HUES6 (cell line): ENCODE data around the gene HCFC1.
A peak's percentile ranks its signal among the peaks of the same experiment; 100 is the strongest.

Experiments used
- H3K27ac ChIP-seq: 2 replicates; pipeline ENCODE4 v1.7.0; 2013; ENCODE audit warnings: low read depth, mild to moderate bottlenecking, low read length, inconsistent platforms
- H3K27me3 ChIP-seq: 2 replicates; pipeline ENCODE4 v1.6.1; 2013; ENCODE audit warnings: low read length; ENCODE audit not compliant: control insufficient read depth, insufficient read depth
- H3K36me3 ChIP-seq: 2 replicates; pipeline ENCODE4 v1.6.1; 2013; ENCODE audit warnings: low read length; ENCODE audit not compliant: control insufficient read depth, insufficient read depth
- H3K4me1 ChIP-seq: 2 replicates; pipeline ENCODE4 v1.6.1; 2013; ENCODE audit warnings: low read length; ENCODE audit not compliant: control insufficient read depth, insufficient read depth
- H3K4me3 ChIP-seq: 2 replicates; pipeline ENCODE4 v1.5.1; 2013; ENCODE audit warnings: low read depth, low read length
- H3K9ac ChIP-seq: one replicate; pipeline ENCODE4 v1.6.1; 2013; ENCODE audit warnings: mild to moderate bottlenecking, low read length
- H3K9me3 ChIP-seq: 2 replicates; pipeline ENCODE4 v1.6.1; 2013; ENCODE audit warnings: low read depth, low read length; ENCODE audit not compliant: control insufficient read depth, insufficient read depth

HCFC1 gene

DNA sequence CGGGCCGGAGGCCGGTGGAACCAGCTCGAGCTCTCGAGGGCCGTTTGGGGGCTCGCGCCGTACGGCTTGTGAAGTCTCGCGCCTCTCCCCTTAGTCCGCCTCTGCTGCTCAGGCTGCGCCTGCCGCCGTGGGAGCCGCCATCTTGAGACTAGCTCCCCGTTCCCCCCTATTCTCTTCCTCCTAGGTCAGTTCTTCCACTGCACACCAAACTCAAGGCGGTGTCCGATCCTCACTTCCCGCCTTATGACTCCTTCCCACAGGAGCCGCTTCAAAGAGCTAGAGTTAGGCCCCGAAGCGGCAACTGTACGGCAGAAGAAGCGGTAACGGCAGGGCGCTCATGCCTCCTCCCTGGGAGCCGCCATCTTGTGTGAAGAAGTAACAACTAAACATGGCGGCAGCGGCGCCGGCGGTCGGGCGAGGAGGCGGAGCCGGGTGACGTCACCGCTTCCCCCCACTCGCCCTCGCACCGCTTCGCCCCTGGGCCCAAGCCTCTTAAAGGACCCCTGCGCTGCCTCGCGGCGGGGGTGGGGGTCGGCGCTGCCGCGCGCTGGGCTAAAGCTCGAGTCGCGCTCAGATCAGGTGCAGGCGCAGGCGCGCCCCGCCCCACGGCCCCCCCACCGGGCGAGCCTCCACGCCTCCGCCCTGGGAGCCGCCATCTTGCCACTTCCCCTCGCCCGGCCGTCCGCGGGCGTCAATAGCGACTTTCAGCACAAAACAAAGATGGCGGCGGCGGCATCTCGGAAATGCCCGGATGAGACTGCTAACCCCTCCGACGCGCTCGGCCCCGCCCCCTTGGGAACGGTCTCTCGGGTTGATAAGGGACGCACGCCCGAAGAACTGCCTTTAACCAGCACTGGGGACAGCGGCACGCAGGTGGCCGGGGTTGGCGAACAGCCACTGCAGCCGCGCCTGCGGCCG, at the start of gene HCFC1:
Gene HCFC1, minus strand, starts transcription at position 369 of the 918 bp plus-strand sequence. CDS start 978 bp downstream, outside the sequence.
- no peaks in the 10 kb centered on the region for H3K27me3 ChIP-seq
- peak within 1 kb of the TSS; percentile 81 for H3K4me3 ChIP-seq
- peak within 1 kb of the TSS; percentile 98 for H3K9ac ChIP-seq
- peaks cover 44% of the 10 kb centered on the region for H3K4me1 ChIP-seq
- no peaks in the 10 kb centered on the region for H3K9me3 ChIP-seq
- H3K27ac ChIP-seq: peak within 1 kb of the TSS; percentile 99
- H3K36me3 ChIP-seq: peaks cover 13% of the 10 kb centered on the region

DNA sequence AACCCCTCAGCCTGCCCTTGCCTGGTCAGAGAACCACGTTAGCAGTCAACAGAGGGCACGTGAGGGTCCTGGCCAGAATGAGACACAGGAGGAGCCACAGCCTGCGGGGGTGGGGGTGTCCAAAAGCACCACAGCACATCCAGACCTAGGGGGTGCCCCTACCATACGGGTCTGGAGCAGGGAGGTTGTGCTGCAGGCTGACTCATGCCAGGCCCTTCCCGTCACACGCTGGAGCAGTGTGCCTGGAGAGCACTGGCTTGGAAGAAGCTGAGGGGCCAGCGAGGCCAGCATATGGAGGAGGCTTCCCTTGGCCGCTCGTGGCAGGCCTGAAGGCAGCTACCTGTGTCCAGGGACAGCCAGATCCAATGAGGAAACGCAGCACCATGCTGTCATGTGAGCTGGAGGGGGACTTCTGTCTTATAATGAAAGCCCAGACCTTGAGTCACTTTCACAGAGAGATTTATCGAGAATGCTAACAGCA, 49.6 kb upstream of the HCFC1 start:
- H3K9me3 ChIP-seq: peaks cover 6% of the 10 kb centered on the region; the same call in 1 of the 2 replicates
- peaks cover 36% of the 10 kb centered on the region for H3K4me1 ChIP-seq
- no peak overlapping the region for H3K27ac ChIP-seq
- H3K36me3 ChIP-seq: peaks cover 20% of the 10 kb centered on the region
- H3K4me3 ChIP-seq: no peak overlapping the region
- peak overlapping the region; percentile 14 for H3K9ac ChIP-seq
- no peaks in the 10 kb centered on the region for H3K27me3 ChIP-seq

DNA sequence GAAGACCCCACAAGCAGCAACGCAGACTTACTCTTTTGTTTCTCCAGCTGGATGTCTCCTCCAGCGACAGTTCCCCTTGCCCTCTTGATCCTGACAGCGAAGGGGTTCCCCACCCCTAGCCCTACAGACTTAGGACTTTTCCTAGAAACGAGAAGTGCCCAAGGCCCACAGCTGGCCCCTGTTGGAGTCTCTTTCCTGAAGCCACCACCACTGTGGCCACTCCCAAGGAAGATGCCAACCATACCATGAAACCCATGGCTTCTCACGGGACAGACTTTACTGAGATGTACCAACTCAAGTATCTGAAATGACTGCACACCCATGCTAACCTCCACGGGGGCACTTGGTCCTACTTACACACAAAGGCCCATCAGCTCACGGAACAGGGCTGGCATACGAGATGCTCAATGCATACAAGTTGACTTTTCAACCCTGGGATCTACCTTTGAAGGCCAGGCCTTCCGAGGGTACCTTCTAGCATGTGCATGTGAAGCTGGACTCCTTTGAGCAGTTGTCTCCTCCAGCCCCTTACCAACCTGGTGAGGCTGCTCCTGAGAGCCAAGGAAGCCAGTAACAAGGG, 49.0 kb upstream of the HCFC1 start:
- H3K27ac ChIP-seq: peak overlapping the region; percentile 87; the same call in 1 of the 2 replicates

DNA sequence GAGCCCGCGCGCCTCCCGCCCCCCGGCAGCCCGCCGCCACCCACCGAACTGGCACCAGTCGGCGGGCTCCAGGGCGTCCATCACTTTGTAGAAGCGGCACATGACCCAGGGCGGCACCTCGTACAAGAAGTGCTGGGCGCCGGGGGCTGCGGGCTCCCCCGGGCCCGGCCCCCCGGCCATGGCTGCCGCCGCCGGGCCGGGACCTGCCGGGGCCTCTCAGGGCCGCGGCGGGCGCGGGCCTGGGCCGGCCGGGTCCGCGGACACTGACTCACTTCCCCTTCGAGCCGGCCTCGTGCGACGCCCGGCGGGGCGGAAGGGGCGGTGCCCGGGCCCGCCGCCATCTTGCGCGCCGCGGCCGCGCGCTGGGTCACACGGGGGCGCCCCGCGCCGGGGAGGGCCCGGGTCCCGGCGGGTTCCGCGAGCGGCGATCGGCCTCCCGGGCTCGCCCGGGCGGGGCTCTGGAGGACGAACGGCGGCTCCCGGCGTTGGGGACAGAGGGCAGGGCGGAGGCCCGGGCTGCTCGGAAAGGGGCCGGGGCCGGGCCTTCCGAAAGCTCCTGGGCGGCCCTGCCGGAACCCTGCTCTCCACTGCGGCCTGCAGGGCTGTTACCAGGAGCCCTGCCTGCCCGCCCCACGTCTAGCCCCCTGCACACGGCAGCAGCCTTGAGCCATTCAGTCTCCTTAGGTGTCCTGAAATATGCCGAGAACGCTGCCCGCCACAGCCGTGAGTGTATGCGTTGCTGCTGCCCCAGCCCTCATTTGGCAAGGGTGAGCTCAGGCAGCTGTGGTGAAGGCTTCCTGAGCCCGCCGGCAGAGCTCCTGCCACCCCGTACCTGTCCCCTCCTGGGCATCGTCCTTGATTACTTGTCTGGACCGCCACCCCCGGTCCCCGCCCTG, 48.3 kb upstream of the HCFC1 start, which contains the start of gene IRAK1:
Gene IRAK1, minus strand, starts transcription at position 270 of the 896 bp plus-strand sequence. Its CDS starts 90 bp downstream, at position 180.
- Histone ChIP-seq H3K4me1 (peaks cover 44% of the 10 kb centered on the region), H3K4me3 (peak within 1 kb of the TSS; percentile 54), H3K9me3 (peaks cover 6% of the 10 kb centered on the region; the same call in 1 of the 2 replicates), H3K9ac (peak within 1 kb of the TSS; percentile 79), H3K36me3 (peaks cover 28% of the 10 kb centered on the region), H3K27ac (peak within 1 kb of the TSS; percentile 87; the same call in 1 of the 2 replicates), H3K27me3 (no peaks in the 10 kb centered on the region)

More for the DNA sequence above, 49.0 kb upstream of the HCFC1 start:
- H3K9me3 ChIP-seq: peaks cover 6% of the 10 kb centered on the region; the same call in 1 of the 2 replicates
- H3K4me1 ChIP-seq: peaks cover 40% of the 10 kb centered on the region
- H3K36me3 ChIP-seq: peaks cover 25% of the 10 kb centered on the region
- peak overlapping the region; percentile 79 for H3K9ac ChIP-seq
- H3K4me3 ChIP-seq: peak overlapping the region; percentile 54
- no peaks in the 10 kb centered on the region for H3K27me3 ChIP-seq

DNA sequence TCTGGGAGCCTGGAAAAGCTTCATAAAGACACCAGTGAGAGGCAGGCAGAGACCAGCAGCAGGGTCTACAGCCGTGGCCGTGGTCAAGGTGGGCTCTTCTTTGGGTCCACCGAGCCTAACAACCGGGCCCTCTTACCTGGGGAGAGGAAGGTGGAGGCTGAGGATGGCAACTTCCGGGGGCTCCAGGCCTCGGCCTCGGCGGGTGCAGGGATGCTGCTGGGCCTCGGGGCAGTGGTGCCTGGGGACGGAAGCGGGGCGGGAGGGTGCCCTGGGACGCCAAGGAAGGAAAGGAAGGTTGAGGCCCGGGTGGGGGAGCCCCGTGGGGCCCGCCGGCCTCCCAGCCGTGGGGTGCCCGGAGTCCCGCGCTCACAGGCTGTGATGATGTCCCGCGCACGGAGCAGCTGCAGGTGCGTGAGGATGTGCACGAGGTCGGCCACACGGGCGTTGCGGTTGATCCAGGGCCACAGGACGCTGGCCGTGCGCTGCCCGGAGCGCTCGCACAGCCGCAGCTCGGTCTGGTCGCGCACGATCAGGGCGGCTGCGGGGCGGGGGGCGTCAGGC, 47.5 kb upstream of the HCFC1 start:
- Histone ChIP-seq H3K4me1 (peaks cover 46% of the 10 kb centered on the region), H3K4me3 (peak overlapping the region; percentile 52), H3K27me3 (no peaks in the 10 kb centered on the region), H3K36me3 (peaks cover 28% of the 10 kb centered on the region), H3K9me3 (peaks cover 6% of the 10 kb centered on the region; the same call in 1 of the 2 replicates), H3K27ac (no peak overlapping the region), H3K9ac (peak overlapping the region; percentile 69)

DNA sequence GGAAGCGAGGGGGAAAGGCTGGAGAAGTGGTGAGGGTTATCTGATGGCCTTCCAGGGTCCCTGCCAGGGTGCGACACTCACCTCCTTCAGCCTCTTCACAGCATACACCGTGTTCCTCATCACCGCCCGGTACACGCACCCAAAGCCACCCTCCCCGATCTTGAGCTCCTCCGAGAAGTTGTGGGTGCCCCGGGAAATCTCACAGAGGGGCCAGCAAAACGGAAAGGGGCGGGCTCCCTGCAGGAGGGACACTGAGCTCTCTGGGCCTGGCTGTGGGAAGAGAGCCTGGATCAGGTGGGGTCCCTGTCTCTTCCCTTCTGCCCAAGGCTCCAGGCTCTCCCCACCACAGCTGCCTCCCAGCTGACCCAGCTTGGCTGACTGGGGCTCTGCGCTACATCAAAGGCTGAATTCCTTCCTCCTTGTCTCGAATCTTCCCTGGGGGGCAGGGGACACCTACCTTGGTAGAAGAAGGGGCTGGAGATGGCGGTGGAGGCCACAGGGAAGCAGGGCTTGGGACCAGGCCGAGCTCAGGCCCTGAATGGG, 47.0 kb upstream of the HCFC1 start:
- H3K9me3 ChIP-seq: peaks cover 6% of the 10 kb centered on the region; the same call in 1 of the 2 replicates
- no peaks in the 10 kb centered on the region for H3K27me3 ChIP-seq
- H3K27ac ChIP-seq: no peak overlapping the region
- H3K36me3 ChIP-seq: peaks cover 28% of the 10 kb centered on the region
- peak overlapping the region; percentile 52 for H3K4me3 ChIP-seq
- H3K4me1 ChIP-seq: peaks cover 46% of the 10 kb centered on the region
- peak overlapping the region; percentile 69 for H3K9ac ChIP-seq

DNA sequence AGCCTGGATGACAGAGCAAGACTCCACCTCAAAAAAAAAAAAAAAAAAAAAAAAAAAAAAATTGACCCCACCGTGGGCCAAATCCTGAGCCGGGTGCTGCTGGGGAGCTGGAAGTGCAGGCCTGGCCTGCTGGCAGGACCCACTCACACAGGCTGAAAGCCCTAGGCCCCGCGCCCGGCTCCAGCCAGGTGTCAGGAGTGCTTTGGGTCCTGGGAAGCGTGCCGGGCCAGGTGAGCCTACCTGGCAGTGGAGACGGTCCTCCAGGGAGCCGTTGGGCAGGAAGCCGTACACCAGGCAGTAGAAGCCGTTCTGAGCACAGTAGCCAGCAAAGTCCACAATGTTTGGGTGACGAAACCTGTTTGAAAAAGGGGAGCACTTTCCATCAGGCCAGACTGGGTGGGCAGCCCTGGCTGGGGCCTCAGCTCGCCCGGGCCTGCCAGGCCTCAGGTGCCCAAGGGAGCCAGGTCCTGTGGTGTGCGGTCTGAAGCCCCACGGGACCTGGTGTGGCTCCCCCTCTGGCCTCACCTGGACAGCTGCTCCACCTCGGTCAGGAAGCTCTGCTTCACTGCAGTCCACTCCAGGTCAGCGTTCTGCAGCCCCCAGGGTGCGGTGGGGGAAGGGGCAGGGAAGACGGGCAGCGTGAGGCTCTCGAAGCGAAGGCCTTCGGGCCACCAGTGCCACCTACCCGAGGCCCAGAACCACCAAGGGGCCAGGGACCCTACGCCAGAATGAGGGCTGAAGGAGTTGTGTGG, 46.3 kb upstream of the HCFC1 start:
- H3K9me3 ChIP-seq: peaks cover 9% of the 10 kb centered on the region; the same call in 1 of the 2 replicates
- no peak overlapping the region for H3K9ac ChIP-seq
- H3K4me1 ChIP-seq: peaks cover 52% of the 10 kb centered on the region
- H3K36me3 ChIP-seq: peaks cover 28% of the 10 kb centered on the region
- no peaks in the 10 kb centered on the region for H3K27me3 ChIP-seq
- no peak overlapping the region; the same call in 1 of the 2 replicates for H3K4me3 ChIP-seq
- H3K27ac ChIP-seq: no peak overlapping the region

DNA sequence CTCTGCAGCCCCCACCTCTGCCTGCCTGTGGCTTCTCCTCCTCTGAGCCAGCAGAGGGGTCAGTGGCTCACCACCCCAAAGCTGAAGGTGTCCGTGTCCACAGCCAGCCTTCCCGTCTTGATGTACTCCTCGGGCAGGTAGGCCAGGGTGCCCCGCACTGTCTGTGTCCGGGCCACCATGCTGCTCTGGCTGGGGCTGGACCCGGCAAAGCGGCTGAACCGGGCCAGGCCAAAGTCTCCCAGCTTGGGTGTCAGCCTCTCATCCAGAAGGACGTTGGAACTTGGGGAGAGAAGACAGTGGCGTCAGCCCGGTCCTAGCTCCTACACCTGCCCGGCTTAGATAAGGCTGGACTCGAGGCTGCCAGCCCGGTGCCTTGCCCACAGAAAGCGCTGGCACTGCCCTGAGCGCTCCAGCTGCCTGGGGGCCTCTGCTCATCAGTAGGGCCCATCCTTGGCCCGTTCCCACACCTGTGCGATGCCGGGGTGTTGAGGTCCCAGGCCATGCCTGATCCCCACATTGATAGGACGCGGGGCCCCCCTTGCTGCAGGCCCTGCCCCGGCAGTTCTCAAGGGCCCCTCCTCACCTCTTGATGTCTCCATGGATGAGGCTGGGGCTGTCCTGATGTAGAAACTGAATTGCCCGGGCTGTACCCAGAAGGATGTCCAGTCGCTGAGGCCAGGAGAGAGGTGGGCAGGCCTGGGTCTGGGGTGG, 44.9 kb upstream of the HCFC1 start:
- Histone ChIP-seq H3K27me3 (no peaks in the 10 kb centered on the region), H3K9ac (no peak overlapping the region), H3K27ac (no peak overlapping the region), H3K9me3 (peaks cover 7% of the 10 kb centered on the region; the same call in 1 of the 2 replicates), H3K4me1 (peaks cover 49% of the 10 kb centered on the region), H3K4me3 (no peak overlapping the region), H3K36me3 (peaks cover 34% of the 10 kb centered on the region)
